K562 (cell line): Measurements from ENCODE around the gene TMEM179. TPM values are rescaled to one million over a fixed set of nuclear protein-coding genes. Genes with fewer than 3 reads are reported as not detected.

ENCODE experiments used
- ATAC-seq: fragments of 200-7000 bp; cut with Tn5 transposase; 3 replicates; pipeline ENCODE4 v1.9.1; 2020; ENCODE audit warnings: moderate library complexity
- BruUV-seq: library from RNA; stranded (reverse); fragments of 400-500 nt; replicated peaks from 2 replicates; lab custom pipeline; 2021; lab: Mats Ljungman, UMichigan
- CTCF ChIA-PET: fragments of 300-600 bp; formaldehyde crosslinking; extraction: SDS; loops from one replicate; lab custom pipeline; 2021; ENCODE audit warnings: low intra/inter-chr PET ratio; lab: Yijun Ruan, JAX
- POLR2A ChIA-PET: fragments of 300-600, 350-650 bp; sonication (Branson Sonifier 250); formaldehyde crosslinking; extraction: SDS; loops from one replicate; lab custom pipeline; 2021; ENCODE audit warnings: antibody characterized with exemption, inconsistent platforms; lab: Yijun Ruan, JAX
- DNase-seq, 4 experiments: peaks; one replicate each; pipeline versions ENCODE4 v3.0.0 to v3.0.0-alpha.2; 2011 to 2018; ENCODE audit warnings: low spot score in 3 of 4, mixed read lengths in 3 of 4; ENCODE audit errors: extremely low read depth in 1 of 4
- FAIRE-seq: peaks from 2 replicates; lab custom pipeline; 2011; peaks lifted over from hg19 to GRCh38; lab: Jason Lieb, UNC
- H2AFZ ChIP-seq: 2 replicates; pipeline ENCODE4 v1.6.0; 2011; ENCODE audit warnings: low read depth, low read length, control low read depth, inconsistent platforms
- H3K27ac ChIP-seq: fragments of 200-600 bp; 3 replicates; pipeline ENCODE4 v1.8.0; 2011; ENCODE audit warnings: low read depth, mild to moderate bottlenecking, control low read depth, inconsistent platforms, low read length, moderate library complexity, mixed read lengths; ENCODE audit errors: extremely low read depth
- H3K27me3 ChIP-seq, 2 experiments: fragments of 300-600 bp in 1 of 2; 2 replicates in 1 of 2; 3 replicates in 1 of 2; pipeline versions ENCODE4 v1.6.0 to v1.8.0; 2011; ENCODE audit warnings: inconsistent platforms in 2 of 2, low read length in 2 of 2, mild to moderate bottlenecking in 1 of 2, mixed read lengths in 1 of 2, moderate library complexity in 1 of 2; ENCODE audit not compliant: control insufficient read depth in 2 of 2, insufficient read depth in 2 of 2
- H3K36me3 ChIP-seq: fragments of 300-600 bp; 3 replicates; pipeline ENCODE4 v1.8.0; 2011; ENCODE audit warnings: mild to moderate bottlenecking, low read length, inconsistent platforms; ENCODE audit not compliant: control insufficient read depth, insufficient read depth
- H3K4me1 ChIP-seq, 2 experiments: fragments of 200-600 bp in 1 of 2; replicated peaks in 1 of 2; 2 replicates in 1 of 2; 3 replicates in 1 of 2; pipeline versions ENCODE4 v1.5.1 to v1.8.0; 2011; ENCODE audit warnings: inconsistent platforms in 2 of 2, low read length in 2 of 2, mild to moderate bottlenecking in 1 of 2, mixed read lengths in 1 of 2, moderate library complexity in 1 of 2; ENCODE audit not compliant: control insufficient read depth in 2 of 2, insufficient read depth in 2 of 2
- H3K4me2 ChIP-seq: 2 replicates; pipeline ENCODE4 v1.6.1; 2011; ENCODE audit warnings: low read length, control low read depth, inconsistent platforms, mixed read lengths; ENCODE audit not compliant: insufficient read depth
- H3K4me3 ChIP-seq: fragments of 200-600 bp; sonication (generic), shearing (Covaris generic); 2 replicates; pipeline ENCODE4 v1.5.1; 2016; ENCODE audit warnings: control low read depth, inconsistent platforms
- H3K79me2 ChIP-seq: fragments of 200-600 bp; 3 replicates; pipeline ENCODE4 v1.8.0; 2011; ENCODE audit warnings: low read length, inconsistent platforms; ENCODE audit not compliant: control insufficient read depth, insufficient read depth
- H3K9ac ChIP-seq, 2 experiments: 2 replicates each; pipeline versions ENCODE4 v1.6.0 to v1.6.1; 2011; ENCODE audit warnings: low read depth in 2 of 2, low read length in 2 of 2, control low read depth in 1 of 2, inconsistent platforms in 1 of 2, mild to moderate bottlenecking in 1 of 2, mixed read lengths in 1 of 2; ENCODE audit not compliant: insufficient read depth in 1 of 2
- H3K9me1 ChIP-seq: one replicate; pipeline ENCODE4 v1.6.0; 2011; ENCODE audit warnings: inconsistent platforms, mild to moderate bottlenecking, low read length, moderate library complexity; ENCODE audit not compliant: control insufficient read depth, insufficient read depth
- H3K9me3 ChIP-seq: replicated peaks from 2 replicates; pipeline ENCODE4 v1.5.1; 2011; ENCODE audit warnings: low read depth, low read length, inconsistent platforms; ENCODE audit not compliant: control insufficient read depth, insufficient read depth
- H4K20me1 ChIP-seq: replicated peaks from 2 replicates; pipeline ENCODE4 v1.6.1; 2011; ENCODE audit warnings: low read length, inconsistent platforms, mixed read lengths; ENCODE audit not compliant: control insufficient read depth, insufficient read depth
- BMI1 ChIP-seq: fragments of 150-350 bp; IDR thresholded peaks from 2 replicates; pipeline ENCODE4 v1.6.1; 2014; ENCODE audit warnings: low read length
- VEZF1 ChIP-seq: fragments of 200-800 bp; sonication (Bioruptor generic); IDR thresholded peaks from 2 replicates; pipeline ENCODE4 v1.6.1; 2017; ENCODE audit warnings: missing genetic modification characterization, missing compliant biosample characterization
- WGBS: fragments of 100-300 bp; shearing (Covaris generic); methylation state at CpG from one replicate; pipeline ENCODE4 v1.1.6; 2016; ENCODE audit warnings: low coverage, mixed read lengths; ENCODE audit not compliant: insufficient coverage; ENCODE audit errors: missing lambda C conversion rate; 5-methylcytosine and 5-hydroxymethylcytosine counted together
- in situ Hi-C: fragments of 300-500 bp; cut with MboI; formaldehyde crosslinking; loops from 4 replicates; pipeline ENCODE4 v1.15.0; 2018; ENCODE audit warnings: inconsistent platforms, mixed read lengths
- intact Hi-C: fragments of 100-400 bp; cut with micrococcal nuclease; formaldehyde crosslinking; loops from 2 replicates; pipeline ENCODE4 v1.14.2; 2022
- polyA plus RNA-seq, 8 experiments: library from polyadenylated mRNA; depleted of rRNA in 4 of 8; stranded (reverse) in 5 of 8; unstranded in 3 of 8; fragments of >200 nt; fragmentation: Nextera tagmentation in 2 of 8; fragmentation: Illumina TruSeq in 1 of 8; extraction: Ambion mirVana in 2 of 8; extraction: Trizol in 1 of 8; gene quantifications; 2 replicates each; pipeline versions ENCODE4 v1.2.1 to v1.2.3, GENCODE V29; 2011 to 2014; ENCODE audit warnings: inconsistent platforms in 1 of 8, missing spikeins in 1 of 8
- total RNA-seq, 7 experiments: library from RNA; depleted of rRNA in 6 of 7; stranded (reverse); fragments of >200 nt in 6 of 7; fragmentation: Illumina TruSeq in 2 of 7; extraction: Trizol in 2 of 7; gene quantifications; 2 replicates each; pipeline versions ENCODE4 v1.2.1 to v1.2.3, GENCODE V29; 2011 to 2021; ENCODE audit warnings: low replicate concordance in 1 of 7
- TF ChIP-seq, protein P1 (sequence below): fragments of 250-450 bp; sonication (Bioruptor Pico); IDR thresholded peaks from 2 replicates; pipeline ENCODE4 v1.4.0; 2020; ENCODE audit warnings: mild to moderate bottlenecking, moderate library complexity

The TMEM179 gene
- total and polyA plus RNA-seq, 9 of the 15 experiments (the other 6 are each of a cell fraction or from before 2014, with no cell fraction given), result not detected

DNA sequence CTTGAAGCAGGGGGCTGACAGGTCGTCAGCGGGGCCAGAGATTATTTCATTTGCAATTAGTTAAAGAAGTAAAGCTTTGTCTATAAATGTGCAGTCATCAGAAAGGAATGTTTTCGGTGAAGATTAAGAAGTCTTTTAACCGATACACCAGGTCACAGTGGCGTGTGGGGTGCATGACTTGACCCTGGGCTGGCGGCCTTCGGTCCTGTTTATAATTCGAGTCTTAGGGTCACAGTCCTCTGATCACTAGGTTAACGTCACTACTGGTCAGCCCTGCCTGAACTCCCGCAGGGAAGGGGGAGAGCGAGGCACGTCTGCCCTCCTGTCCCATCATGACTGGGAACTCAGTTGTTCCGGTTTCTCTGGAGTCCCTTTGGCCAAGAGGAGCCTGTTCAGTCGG lies 30.0 kb downstream of the TMEM179 start (continued):
- TF ChIP-seq, protein P1, sequence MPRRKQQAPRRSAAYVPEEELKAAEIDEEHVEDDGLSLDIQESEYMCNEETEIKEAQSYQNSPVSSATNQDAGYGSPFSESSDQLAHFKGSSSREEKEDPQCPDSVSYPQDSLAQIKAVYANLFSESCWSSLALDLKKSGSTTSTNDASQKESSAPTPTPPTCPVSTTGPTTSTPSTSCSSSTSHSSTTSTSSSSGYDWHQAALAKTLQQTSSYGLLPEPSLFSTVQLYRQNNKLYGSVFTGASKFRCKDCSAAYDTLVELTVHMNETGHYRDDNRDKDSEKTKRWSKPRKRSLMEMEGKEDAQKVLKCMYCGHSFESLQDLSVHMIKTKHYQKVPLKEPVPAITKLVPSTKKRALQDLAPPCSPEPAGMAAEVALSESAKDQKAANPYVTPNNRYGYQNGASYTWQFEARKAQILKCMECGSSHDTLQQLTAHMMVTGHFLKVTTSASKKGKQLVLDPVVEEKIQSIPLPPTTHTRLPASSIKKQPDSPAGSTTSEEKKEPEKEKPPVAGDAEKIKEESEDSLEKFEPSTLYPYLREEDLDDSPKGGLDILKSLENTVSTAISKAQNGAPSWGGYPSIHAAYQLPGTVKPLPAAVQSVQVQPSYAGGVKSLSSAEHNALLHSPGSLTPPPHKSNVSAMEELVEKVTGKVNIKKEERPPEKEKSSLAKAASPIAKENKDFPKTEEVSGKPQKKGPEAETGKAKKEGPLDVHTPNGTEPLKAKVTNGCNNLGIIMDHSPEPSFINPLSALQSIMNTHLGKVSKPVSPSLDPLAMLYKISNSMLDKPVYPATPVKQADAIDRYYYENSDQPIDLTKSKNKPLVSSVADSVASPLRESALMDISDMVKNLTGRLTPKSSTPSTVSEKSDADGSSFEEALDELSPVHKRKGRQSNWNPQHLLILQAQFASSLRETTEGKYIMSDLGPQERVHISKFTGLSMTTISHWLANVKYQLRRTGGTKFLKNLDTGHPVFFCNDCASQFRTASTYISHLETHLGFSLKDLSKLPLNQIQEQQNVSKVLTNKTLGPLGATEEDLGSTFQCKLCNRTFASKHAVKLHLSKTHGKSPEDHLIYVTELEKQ (CRISPR knock-in tag), result no peak

- Histone ChIP-seq H2AFZ (no peak overlapping the region), H3K36me3 (no peaks in the 10 kb centered on the region), H3K9me1 (no peaks in the 10 kb centered on the region), H3K9ac (no peak overlapping the region; a peak in 1 of 4 replicates), H3K4me2 (no peak overlapping the region), H3K9me3 (no peaks in the 10 kb centered on the region)
- DNase-seq, result peak in 3 of 4 experiments; percentile 20 to 35 (median 29)
- BruUV-seq, result no TSS peak
- in situ Hi-C loops, result no loop called here
- POLR2A ChIA-PET, result interaction anchor here (0.6 to 0.9 kb wide), 4 partner anchors 8 to 44 kb away, joined by 3 to 4 read pairs (median 4); no protein-coding TSS in a partner anchor
- TF ChIP-seq BMI1 (no peak), VEZF1 (CRISPR knock-in tag) (peak; percentile 25; the same call in 1 of the 2 replicates)
- TF ChIP-seq, all 486 proteins: peak for 1
- ATAC-seq (peak; percentile 30; the same call in 2 of the 3 replicates), FAIRE-seq (no peak)
- 0% methylated on average over 8 of the region's 9 CpGs for WGBS
- H3K4me3 ChIP-seq, result no peak overlapping the region
- peaks cover 11 to 59% of the 10 kb centered on the region in 2 experiments for H3K4me1 ChIP-seq
- CTCF ChIA-PET, result no interaction called here
- H3K79me2 ChIP-seq, result no peaks in the 10 kb centered on the region
- H4K20me1 ChIP-seq, result no peaks in the 10 kb centered on the region; the same call in none of the 2 replicates
- H3K27ac ChIP-seq, result no peak overlapping the region
- H3K27me3 ChIP-seq, result peaks cover 0 to 22% of the 10 kb centered on the region in 2 experiments; a peak in 2 of 5 replicates
- intact Hi-C loops, result no loop called here
Observed at GRCh38 chr14:104573930-104574329, 30.6 kb downstream of the TMEM179 start.
